Hepatic stellate cell (primary cell): ENCODE data around the gene MED19.
"Not testable (repeated sequence)": the region's sequence is repeated elsewhere in the genome, so short reads cannot be mapped to it uniquely, and the experiment has no call there.

ENCODE experiments used
- DNase-seq: peaks from one replicate; pipeline ENCODE4 v3.0.0; 2011; ENCODE audit warnings: low spot score

Gene MED19

GRCh38 chr11:57711414-57712255 lies at the start of gene MED19:
Gene MED19 (minus strand): TSS chr11:57712215. CDS start chr11:57712179, 36 bp downstream.
- peak; percentile 76 for DNase-seq

GRCh38 chr11:57758174-57758573 lies 46.2 kb upstream of the MED19 start:
- DNase-seq: no peak

GRCh38 chr11:57752954-57753353 lies 40.9 kb upstream of the MED19 start:
- DNase-seq: no peak

- DNase-seq: peak; percentile 57
Measured at GRCh38 chr11:57751676-57752253, 39.8 kb upstream of the MED19 start, which contains the start of gene BTBD18. Gene BTBD18 (minus strand): TSS chr11:57751819. CDS start chr11:57751188, 631 bp downstream.

GRCh38 chr11:57751176-57751575 lies 39.2 kb upstream of the MED19 start:
- no peak for DNase-seq

- no peak for DNase-seq
Measured at GRCh38 chr11:57746920-57747319, 34.9 kb upstream of the MED19 start.

GRCh38 chr11:57745206-57745605 lies 33.2 kb upstream of the MED19 start:
- no peak for DNase-seq

- DNase-seq: no peak
Measured at GRCh38 chr11:57744357-57744756, 32.3 kb upstream of the MED19 start.

- DNase-seq: no peak
Measured at GRCh38 chr11:57742087-57742452, 30.1 kb upstream of the MED19 start.

GRCh38 chr11:57741132-57742086 lies 29.4 kb upstream of the MED19 start, which contains the start of gene SELENOH:
Gene SELENOH (plus strand): TSS chr11:57741491. CDS start chr11:57741596, 105 bp downstream.
- peak; percentile 95 for DNase-seq

GRCh38 chr11:57735619-57736298 lies 23.7 kb upstream of the MED19 start:
- DNase-seq: no peak

- no peak for DNase-seq
Measured at GRCh38 chr11:57732661-57733060, 20.6 kb upstream of the MED19 start.

- DNase-seq: no peak
Measured at GRCh38 chr11:57729479-57729878, 17.5 kb upstream of the MED19 start.

GRCh38 chr11:57728829-57729228 lies 16.8 kb upstream of the MED19 start:
- no peak for DNase-seq

GRCh38 chr11:57727185-57727584 lies 15.2 kb upstream of the MED19 start:
- DNase-seq: no peak

- DNase-seq: not testable (repeated sequence)
Measured at GRCh38 chr11:57716726-57717125, 4.7 kb upstream of the MED19 start.

- no peak for DNase-seq
Measured at GRCh38 chr11:57713835-57714234, 1.8 kb upstream of the MED19 start.

GRCh38 chr11:57712256-57713150 lies 488 bp upstream of the MED19 start, which contains the start of gene TMX2:
Gene TMX2 (plus strand): TSS chr11:57712593. CDS start chr11:57712619, 26 bp downstream.
- DNase-seq: peak; percentile 94

- DNase-seq: no peak
Measured at GRCh38 chr11:57709802-57710367, 2.1 kb downstream of the MED19 start.

- not testable (repeated sequence) for DNase-seq
Measured at GRCh38 chr11:57705432-57705831, 6.6 kb downstream of the MED19 start.
